Measurements from ENCODE around the gene HMGB1. TPM values are rescaled to one million over a fixed set of nuclear protein-coding genes. Genes with fewer than 3 reads are reported as not detected.
"Not testable (repeated sequence)": the region's sequence is repeated elsewhere in the genome, so short reads cannot be mapped to it uniquely, and the experiment has no call there.

HMGB1 gene
- total and polyA plus RNA-seq, 2 experiments from 2014 or later: 727 to 2,970 TPM

- TF ChIP-seq ZNF462 (CRISPR knock-in tag; IDR thresholded peaks at IDR 0.05) (no peak), ETS1 (IDR thresholded peaks at IDR 0.05) (no peak), EZH2phosphoT487 (IDR thresholded peaks at IDR 0.05; ENCODE audit: unreplicated experiment) (no peak)
Measured at GRCh38 chr13:30443957-30444404, 21.8 kb downstream of the HMGB1 start (continued).

- H3K27ac Mint-ChIP-seq; H4K20me1 ChIP-seq (replicated peaks; ENCODE audit: insufficient read depth); H3K79me2 ChIP-seq (replicated peaks; ENCODE audit: insufficient read depth); H3K9me2 ChIP-seq (ENCODE audit: insufficient read depth); H3K9me3 Mint-ChIP-seq; H3K27ac ChIP-seq (ENCODE audit: low read depth); H3K27me3 Mint-ChIP-seq (ENCODE audit: insufficient read depth, low read depth, poor library complexity); H3K4me2 ChIP-seq; DNase-seq (ENCODE audit: low spot score); H3K36me3 ChIP-seq (ENCODE audit: insufficient read depth); H3K4me3 Mint-ChIP-seq; H3F3A ChIP-seq (replicated peaks; ENCODE audit: low read depth); H3K4me3 ChIP-seq; H3K27me3 ChIP-seq (ENCODE audit: insufficient read depth); H3K36me3 Mint-ChIP-seq (ENCODE audit: low read depth); ATAC-seq: not testable (repeated sequence)
- H3K4me1 Mint-ChIP-seq: peaks cover 29% of the 10 kb centered on the region
- peak overlapping the region; percentile 93 for H2AFZ ChIP-seq
- H3K4me1 ChIP-seq (ENCODE audit: insufficient read depth): peaks cover 16% of the 10 kb centered on the region
Measured at GRCh38 chr13:30443491-30443890, 22.2 kb downstream of the HMGB1 start.
